Type B pancreatic cell (in vitro differentiated cells): ENCODE results near the gene CDV3. TPM values are rescaled to one million over a fixed set of nuclear protein-coding genes. Genes with fewer than 3 reads are reported as not detected.

Experiments used
- DNase-seq: peaks from one replicate; pipeline ENCODE4 v3.0.0; 2021; ENCODE audit warnings: mixed read lengths; ENCODE audit not compliant: unreplicated experiment; ENCODE audit errors: extremely low spot score
- H3K27ac Mint-ChIP-seq: 2 replicates; pipeline ENCODE4 v1.8.0; 2021; ENCODE audit warnings: mild to moderate bottlenecking, mixed read lengths
- H3K27me3 Mint-ChIP-seq: 2 replicates; pipeline ENCODE4 v1.8.0; 2021; ENCODE audit warnings: mixed read lengths
- H3K36me3 Mint-ChIP-seq: 2 replicates; pipeline ENCODE4 v1.8.0; 2021; ENCODE audit warnings: mixed read lengths
- H3K4me1 Mint-ChIP-seq: one replicate; pipeline ENCODE4 v1.8.0; 2021; ENCODE audit warnings: mixed read lengths; ENCODE audit not compliant: unreplicated experiment
- H3K4me3 Mint-ChIP-seq: 2 replicates; pipeline ENCODE4 v1.8.0; 2021; ENCODE audit warnings: mild to moderate bottlenecking, mixed read lengths
- H3K9me3 Mint-ChIP-seq: 2 replicates; pipeline ENCODE4 v1.8.0; 2021; ENCODE audit warnings: mixed read lengths
- total RNA-seq: library from RNA; stranded (reverse); gene quantifications from 2 replicates; pipeline ENCODE4 v1.2.1, GENCODE V29; 2021; ENCODE audit warnings: low replicate concordance
- TF ChIP-seq, protein P1 (sequence below): fragments of 200-600 bp; sonication (generic); conservative IDR thresholded peaks from 2 replicates; pipeline ENCODE4 v1.5.0; 2021; ENCODE audit warnings: antibody characterized with exemption, mild to moderate bottlenecking

Gene CDV3
- total RNA-seq, 1 donor from 2014 or later: 162 TPM

DNA sequence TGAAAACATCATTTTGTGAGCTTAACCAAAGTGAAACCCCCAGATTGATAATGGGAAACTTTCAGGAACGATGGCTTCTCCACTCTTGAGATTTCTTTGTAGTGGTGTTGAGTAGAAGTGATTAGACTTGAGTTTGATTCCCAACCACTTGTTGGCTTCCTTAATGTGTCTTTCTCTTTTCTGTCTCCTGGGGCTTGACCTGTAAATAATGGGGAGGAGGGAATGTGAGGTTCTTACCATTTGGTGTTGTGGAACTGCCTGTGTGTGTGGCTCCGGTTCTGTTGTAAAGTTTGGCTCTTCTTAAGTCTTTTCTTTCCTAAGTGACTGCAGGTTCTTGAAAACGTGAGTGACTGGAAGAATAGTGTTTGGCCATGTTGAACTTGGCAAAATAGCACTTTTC lies 2.7 kb downstream of the CDV3 start:
- no peaks in the 10 kb centered on the region for H3K27me3 Mint-ChIP-seq
- TF ChIP-seq, protein P1, sequence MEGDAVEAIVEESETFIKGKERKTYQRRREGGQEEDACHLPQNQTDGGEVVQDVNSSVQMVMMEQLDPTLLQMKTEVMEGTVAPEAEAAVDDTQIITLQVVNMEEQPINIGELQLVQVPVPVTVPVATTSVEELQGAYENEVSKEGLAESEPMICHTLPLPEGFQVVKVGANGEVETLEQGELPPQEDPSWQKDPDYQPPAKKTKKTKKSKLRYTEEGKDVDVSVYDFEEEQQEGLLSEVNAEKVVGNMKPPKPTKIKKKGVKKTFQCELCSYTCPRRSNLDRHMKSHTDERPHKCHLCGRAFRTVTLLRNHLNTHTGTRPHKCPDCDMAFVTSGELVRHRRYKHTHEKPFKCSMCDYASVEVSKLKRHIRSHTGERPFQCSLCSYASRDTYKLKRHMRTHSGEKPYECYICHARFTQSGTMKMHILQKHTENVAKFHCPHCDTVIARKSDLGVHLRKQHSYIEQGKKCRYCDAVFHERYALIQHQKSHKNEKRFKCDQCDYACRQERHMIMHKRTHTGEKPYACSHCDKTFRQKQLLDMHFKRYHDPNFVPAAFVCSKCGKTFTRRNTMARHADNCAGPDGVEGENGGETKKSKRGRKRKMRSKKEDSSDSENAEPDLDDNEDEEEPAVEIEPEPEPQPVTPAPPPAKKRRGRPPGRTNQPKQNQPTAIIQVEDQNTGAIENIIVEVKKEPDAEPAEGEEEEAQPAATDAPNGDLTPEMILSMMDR: no peak
- peaks cover 31% of the 10 kb centered on the region for H3K36me3 Mint-ChIP-seq
- H3K4me3 Mint-ChIP-seq: peak overlapping the region; percentile 82
- H3K9me3 Mint-ChIP-seq: no peaks in the 10 kb centered on the region
- peaks cover 39% of the 10 kb centered on the region for H3K4me1 Mint-ChIP-seq
- peak overlapping the region; percentile 48 for H3K27ac Mint-ChIP-seq
- no peak for DNase-seq

DNA sequence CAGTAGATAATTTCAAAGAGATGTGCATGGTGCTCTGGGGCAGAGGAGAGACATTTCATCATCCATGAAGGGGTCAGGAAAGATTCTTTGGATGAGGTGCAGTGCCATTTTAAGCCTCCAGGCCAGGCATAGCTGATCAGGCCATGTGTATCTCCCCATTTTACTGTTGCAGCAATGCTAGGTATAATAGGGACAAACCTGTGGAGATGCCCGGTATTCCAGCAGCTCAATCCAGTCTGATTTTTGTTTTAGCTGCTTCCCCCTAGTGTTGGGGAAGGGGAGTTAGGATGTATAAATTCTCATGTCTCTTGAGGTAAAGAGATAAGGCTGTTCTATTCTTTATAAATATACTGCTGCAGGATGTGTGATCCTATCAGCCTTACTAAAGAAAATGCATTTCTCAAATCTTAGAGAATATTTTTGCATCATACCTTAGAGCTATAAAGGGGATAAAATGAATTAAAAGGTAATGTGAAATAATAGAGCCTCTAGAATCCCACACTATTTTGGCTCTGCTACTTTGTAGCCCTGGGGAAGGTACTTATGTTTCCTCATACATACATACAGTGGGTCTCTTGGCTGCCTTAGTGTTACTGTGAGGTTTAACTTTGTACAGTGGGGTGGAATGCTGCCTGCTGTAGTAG lies 5.2 kb downstream of the CDV3 start:
- no peaks in the 10 kb centered on the region for H3K27me3 Mint-ChIP-seq
- TF ChIP-seq, protein P1: peak; percentile 81
- H3K9me3 Mint-ChIP-seq: no peaks in the 10 kb centered on the region
- H3K27ac Mint-ChIP-seq: peak overlapping the region; percentile 51
- H3K4me1 Mint-ChIP-seq: peaks cover 32% of the 10 kb centered on the region
- H3K4me3 Mint-ChIP-seq: peak overlapping the region; percentile 55
- DNase-seq: no peak
- H3K36me3 Mint-ChIP-seq: peaks cover 31% of the 10 kb centered on the region

DNA sequence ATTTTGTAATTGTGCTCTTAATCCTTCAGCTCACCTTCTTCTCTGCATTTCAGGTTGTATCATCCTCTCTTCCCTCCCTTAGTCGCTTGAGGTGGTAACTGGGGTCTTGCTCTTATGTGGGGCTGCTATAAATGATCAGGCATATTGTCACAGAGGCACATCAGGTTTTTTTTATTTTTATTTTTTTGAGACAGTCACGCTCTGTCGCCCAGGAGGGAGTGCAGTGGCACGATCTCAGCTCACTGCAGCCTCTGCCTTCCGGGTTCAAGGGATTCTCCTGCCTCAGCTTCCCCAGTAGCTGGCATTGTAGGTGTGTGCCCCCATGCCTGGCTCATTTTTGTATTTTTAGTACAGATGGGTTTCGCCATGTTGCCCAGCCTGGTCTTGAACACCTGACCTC lies 9.9 kb downstream of the CDV3 start:
- TF ChIP-seq, protein P1: no peak
- DNase-seq: no peak
- Mint-ChIP-seq H3K9me3 (no peaks in the 10 kb centered on the region), H3K27me3 (no peaks in the 10 kb centered on the region), H3K4me3 (no peak overlapping the region), H3K4me1 (peaks cover 7% of the 10 kb centered on the region), H3K36me3 (peaks cover 19% of the 10 kb centered on the region), H3K27ac (no peak overlapping the region)

DNA sequence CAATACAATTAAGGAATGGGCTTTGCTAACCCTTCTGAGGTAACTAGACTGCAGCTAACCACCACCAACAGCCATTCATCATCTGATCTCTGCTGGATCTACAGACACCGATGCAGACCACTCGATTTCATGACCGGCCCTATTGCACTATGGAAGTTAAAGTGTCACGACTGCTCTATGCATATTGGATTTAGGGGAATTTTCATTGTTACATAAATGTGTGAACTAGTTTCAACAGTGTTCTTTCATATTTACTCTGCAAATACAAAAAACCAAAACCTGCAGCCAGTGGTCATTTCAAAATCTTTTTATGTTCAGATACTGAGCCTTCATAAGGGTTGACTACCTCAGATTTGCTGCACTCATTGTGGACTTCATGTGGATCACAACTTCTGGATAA lies 14.5 kb downstream of the CDV3 start:
- Mint-ChIP-seq H3K27me3 (no peaks in the 10 kb centered on the region), H3K36me3 (peaks cover 28% of the 10 kb centered on the region), H3K4me1 (no peaks in the 10 kb centered on the region), H3K9me3 (no peaks in the 10 kb centered on the region), H3K27ac (no peak overlapping the region), H3K4me3 (no peak overlapping the region)
- TF ChIP-seq, protein P1: no peak
- no peak for DNase-seq

DNA sequence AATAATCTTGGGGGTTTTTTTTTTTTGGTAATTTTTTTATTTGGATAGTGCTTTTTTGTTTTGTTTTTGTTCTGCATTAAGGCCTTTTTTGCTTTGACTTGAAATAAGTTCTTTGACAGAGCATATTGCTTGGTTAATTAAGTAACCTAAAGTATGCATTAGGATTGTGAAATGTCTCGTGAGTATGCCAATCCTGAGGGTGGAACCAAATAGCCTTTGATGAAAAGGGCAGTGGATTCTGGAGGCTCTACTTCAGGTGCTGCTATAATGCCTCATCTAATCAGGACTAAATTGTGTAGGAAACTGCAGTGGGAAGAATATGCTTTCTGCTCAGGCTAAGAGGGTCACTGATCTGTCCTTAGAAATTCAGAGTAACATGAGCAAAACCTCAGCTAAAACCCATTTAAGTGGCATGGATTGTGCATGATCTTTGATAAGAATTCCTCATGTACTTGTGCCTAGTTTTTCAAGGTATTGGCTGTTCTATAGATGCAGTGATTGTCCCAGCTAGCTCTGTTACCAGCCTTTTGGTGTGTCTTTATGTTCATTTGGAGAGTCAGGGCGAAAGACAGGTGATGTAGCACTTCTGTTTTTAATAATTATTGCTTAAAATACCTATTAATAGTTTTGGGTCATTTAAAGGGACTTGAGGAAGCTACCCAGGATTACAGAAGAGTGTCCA lies 15.4 kb downstream of the CDV3 start:
- DNase-seq: no peak
- no peaks in the 10 kb centered on the region for H3K27me3 Mint-ChIP-seq
- TF ChIP-seq, protein P1: no peak
- no peak overlapping the region for H3K27ac Mint-ChIP-seq
- H3K36me3 Mint-ChIP-seq: peaks cover 28% of the 10 kb centered on the region
- H3K4me1 Mint-ChIP-seq: no peaks in the 10 kb centered on the region
- no peak overlapping the region for H3K4me3 Mint-ChIP-seq
- no peaks in the 10 kb centered on the region for H3K9me3 Mint-ChIP-seq
